Duodenal mucosa (tissue), 2 donors: ENCODE results near the gene GLRX3.

ENCODE experiments used
- H3K27ac ChIP-seq: one replicate; pipeline ENCODE4 v1.7.0; 2013; ENCODE audit warnings: low read depth, low read length
- H3K27me3 ChIP-seq, 2 donors: one replicate each; pipeline ENCODE4 v1.7.0; 2013; ENCODE audit warnings: low read length in 2 of 2, control low read depth in 1 of 2; ENCODE audit not compliant: insufficient read depth in 2 of 2, control insufficient read depth in 1 of 2
- H3K36me3 ChIP-seq, 2 donors: one replicate each; pipeline ENCODE4 v1.7.0; 2013; ENCODE audit warnings: low read length in 2 of 2, control low read depth in 1 of 2; ENCODE audit not compliant: insufficient read depth in 2 of 2, control insufficient read depth in 1 of 2
- H3K4me1 ChIP-seq, 2 donors: one replicate each; pipeline ENCODE4 v1.7.0; 2013; ENCODE audit warnings: low read length in 2 of 2, control low read depth in 1 of 2; ENCODE audit not compliant: insufficient read depth in 2 of 2, control insufficient read depth in 1 of 2
- H3K4me3 ChIP-seq, 2 donors: one replicate each; pipeline ENCODE4 v1.7.0; 2013; ENCODE audit warnings: low read length in 2 of 2, low read depth in 1 of 2
- H3K9ac ChIP-seq, 2 donors: one replicate each; pipeline ENCODE4 v1.7.0; 2013; ENCODE audit warnings: low read length in 2 of 2, low read depth in 1 of 2
- H3K9me3 ChIP-seq, 2 donors: one replicate each; pipeline ENCODE4 v1.7.0; 2013; ENCODE audit warnings: low read length in 2 of 2, control low read depth in 1 of 2; ENCODE audit not compliant: control insufficient read depth in 1 of 2

GLRX3 gene

GRCh38 chr10:130203626-130204025, 67.4 kb downstream of the GLRX3 start:
- H3K27ac ChIP-seq, result no peak overlapping the region

GRCh38 chr10:130206216-130206737, 70.1 kb downstream of the GLRX3 start:
- no peak overlapping the region for H3K27ac ChIP-seq
- H3K9me3 ChIP-seq, result no peaks in the 10 kb centered on the region
- no peaks in the 10 kb centered on the region for H3K27me3 ChIP-seq
- H3K4me3 ChIP-seq, result no peak overlapping the region
- no peaks in the 10 kb centered on the region for H3K36me3 ChIP-seq
- H3K4me1 ChIP-seq, result peaks cover 0 to 6% of the 10 kb centered on the region in 2 donors
- H3K9ac ChIP-seq, result no peak overlapping the region

More at GRCh38 chr10:130203626-130204025, 67.4 kb downstream of the GLRX3 start:
- Histone ChIP-seq H3K4me1 (peaks cover 0 to 6% of the 10 kb centered on the region in 2 donors), H3K9ac (no peak overlapping the region), H3K36me3 (no peaks in the 10 kb centered on the region), H3K27me3 (no peaks in the 10 kb centered on the region), H3K9me3 (no peaks in the 10 kb centered on the region), H3K4me3 (no peak overlapping the region)

- Histone ChIP-seq H3K27me3 (no peaks in the 10 kb centered on the region), H3K4me3 (no peak overlapping the region)
Measured at GRCh38 chr10:130207205-130207604, 71.0 kb downstream of the GLRX3 start.

GRCh38 chr10:130208807-130209206, 72.6 kb downstream of the GLRX3 start:
- Histone ChIP-seq H3K4me1 (peaks cover 4 to 8% of the 10 kb centered on the region in 2 donors), H3K9me3 (no peaks in the 10 kb centered on the region), H3K27ac (no peak overlapping the region), H3K36me3 (no peaks in the 10 kb centered on the region), H3K27me3 (no peaks in the 10 kb centered on the region), H3K4me3 (no peak overlapping the region), H3K9ac (no peak overlapping the region)

More at GRCh38 chr10:130207205-130207604, 71.0 kb downstream of the GLRX3 start:
- no peak overlapping the region for H3K27ac ChIP-seq
- no peak overlapping the region for H3K9ac ChIP-seq
- H3K36me3 ChIP-seq, result no peaks in the 10 kb centered on the region
- H3K9me3 ChIP-seq, result no peaks in the 10 kb centered on the region
- peaks cover 0 to 6% of the 10 kb centered on the region in 2 donors for H3K4me1 ChIP-seq

- Histone ChIP-seq H3K9ac (no peak overlapping the region), H3K9me3 (no peaks in the 10 kb centered on the region), H3K4me1 (peaks cover 4 to 8% of the 10 kb centered on the region in 2 donors), H3K27me3 (no peaks in the 10 kb centered on the region), H3K4me3 (no peak overlapping the region), H3K36me3 (no peaks in the 10 kb centered on the region), H3K27ac (no peak overlapping the region)
Measured at GRCh38 chr10:130212746-130213145, 76.6 kb downstream of the GLRX3 start.

- Histone ChIP-seq H3K27ac (no peak overlapping the region), H3K4me3 (no peak overlapping the region)
Measured at GRCh38 chr10:130213286-130214080, 77.3 kb downstream of the GLRX3 start.

GRCh38 chr10:130214431-130214830, 78.2 kb downstream of the GLRX3 start:
- peaks cover 4 to 8% of the 10 kb centered on the region in 2 donors for H3K4me1 ChIP-seq
- H3K36me3 ChIP-seq, result no peaks in the 10 kb centered on the region
- no peak overlapping the region for H3K9ac ChIP-seq
- no peak overlapping the region for H3K4me3 ChIP-seq
- no peak overlapping the region for H3K27ac ChIP-seq
- no peaks in the 10 kb centered on the region for H3K27me3 ChIP-seq
- no peaks in the 10 kb centered on the region for H3K9me3 ChIP-seq

More at GRCh38 chr10:130213286-130214080, 77.3 kb downstream of the GLRX3 start:
- peaks cover 4 to 8% of the 10 kb centered on the region in 2 donors for H3K4me1 ChIP-seq
- H3K9me3 ChIP-seq, result no peaks in the 10 kb centered on the region
- no peaks in the 10 kb centered on the region for H3K27me3 ChIP-seq
- H3K36me3 ChIP-seq, result no peaks in the 10 kb centered on the region
- H3K9ac ChIP-seq, result no peak overlapping the region

GRCh38 chr10:130215151-130215930, 79.2 kb downstream of the GLRX3 start:
- Histone ChIP-seq H3K4me3 (no peak overlapping the region), H3K9ac (no peak overlapping the region), H3K27ac (no peak overlapping the region), H3K9me3 (no peaks in the 10 kb centered on the region), H3K4me1 (peaks cover 4 to 8% of the 10 kb centered on the region in 2 donors), H3K27me3 (no peaks in the 10 kb centered on the region), H3K36me3 (no peaks in the 10 kb centered on the region)

- Histone ChIP-seq H3K4me1 (peaks cover 4 to 8% of the 10 kb centered on the region in 2 donors), H3K27ac (no peak overlapping the region), H3K4me3 (no peak overlapping the region), H3K36me3 (no peaks in the 10 kb centered on the region), H3K9me3 (no peaks in the 10 kb centered on the region), H3K9ac (no peak overlapping the region), H3K27me3 (no peaks in the 10 kb centered on the region)
Measured at GRCh38 chr10:130215931-130216231, 79.7 kb downstream of the GLRX3 start.

- H3K9ac ChIP-seq, result no peak overlapping the region
- peaks cover 0 to under 1% of the 10 kb centered on the region in 2 donors for H3K4me1 ChIP-seq
- H3K36me3 ChIP-seq, result no peaks in the 10 kb centered on the region
- no peak overlapping the region for H3K4me3 ChIP-seq
- no peaks in the 10 kb centered on the region for H3K9me3 ChIP-seq
- no peaks in the 10 kb centered on the region for H3K27me3 ChIP-seq
- H3K27ac ChIP-seq, result no peak overlapping the region
Measured at GRCh38 chr10:130218181-130218641, 82.0 kb downstream of the GLRX3 start.
